Measurements from ENCODE around the gene INPP5D.

DNA sequence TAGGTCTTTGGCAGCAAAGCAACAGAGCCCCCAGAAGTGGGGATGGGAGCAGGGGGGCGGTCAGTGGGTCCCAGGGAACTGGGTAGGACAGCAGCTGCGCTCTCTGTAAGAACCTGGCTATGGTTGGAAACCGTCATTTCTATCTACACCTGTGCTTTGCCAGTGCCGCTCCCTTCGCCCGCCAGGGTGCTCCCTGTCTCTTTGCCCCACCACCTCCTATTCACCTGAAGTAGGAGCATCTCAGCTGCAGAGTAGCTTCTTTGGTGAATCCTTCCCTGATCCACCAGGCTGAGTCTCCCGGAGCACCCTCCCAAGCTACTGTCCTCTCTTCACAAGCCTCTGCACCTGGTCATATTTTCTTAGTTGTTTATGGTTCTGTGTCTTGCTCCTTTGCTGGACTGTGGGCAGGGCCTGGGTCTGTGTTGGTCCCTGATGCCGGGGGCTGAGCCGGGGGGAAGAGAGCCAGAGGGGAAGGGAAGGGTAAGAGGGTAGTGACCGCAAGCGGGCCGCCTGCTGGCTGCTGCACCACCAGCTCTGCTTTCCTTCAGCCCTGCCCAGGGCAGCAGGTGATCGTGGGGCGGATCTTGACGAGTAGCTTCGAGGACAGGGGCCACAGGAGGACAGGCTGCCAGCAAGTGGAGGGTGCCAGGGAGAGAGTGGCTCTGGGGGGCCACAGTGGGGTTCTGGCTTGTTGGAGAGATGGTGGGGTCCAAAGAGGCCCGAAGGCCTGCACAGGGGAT lies 45.2 kb downstream of the INPP5D start:
- no peak for TF ChIP-seq EZH2phosphoT487 (IDR thresholded peaks at IDR 0.05; ENCODE audit: borderline replicate concordance, low read depth, low read length)
- TF ChIP-seq CTCF (conservative IDR thresholded peaks at IDR 0.05; ENCODE audit: low read length), result no peak

Data from OCI-LY7 (cell line).